IMR-90 (cell line): ENCODE results near the gene ARHGEF4. TPM values are rescaled to one million over a fixed set of nuclear protein-coding genes. Genes with fewer than 3 reads are reported as not detected.

Experiments
- ATAC-seq: fragments of 200-7000 bp; cut with Tn5 transposase; 2 replicates; pipeline ENCODE4 v1.9.1; 2020; ENCODE audit warnings: low read depth, mild to moderate bottlenecking, moderate library complexity
- BruUV-seq: library from RNA; stranded (reverse); fragments of 400-500 nt; replicated peaks from 2 replicates; lab custom pipeline; 2021; lab: Mats Ljungman, UMichigan
- CTCF ChIA-PET: fragments of 300-600 bp; formaldehyde crosslinking; extraction: SDS; loops from one replicate; lab custom pipeline; 2021; ENCODE audit warnings: antibody characterized with exemption; lab: Yijun Ruan, JAX
- POLR2A ChIA-PET: fragments of 300-600 bp; sonication (Branson Sonifier 250); formaldehyde crosslinking; loops from one replicate; lab custom pipeline; 2022; ENCODE audit warnings: antibody characterized with exemption; ENCODE audit not compliant: unreplicated experiment; lab: Charles Lee
- DNase-seq: peaks from one replicate; pipeline ENCODE4 v3.0.0; 2013
- H2AFZ ChIP-seq: replicated peaks from 2 replicates; pipeline ENCODE3; 2013; ENCODE audit warnings: low read length, mild to moderate bottlenecking; ENCODE audit not compliant: poor library complexity
- H2AK5ac ChIP-seq: 2 replicates; pipeline ENCODE4 v1.6.1; 2013; ENCODE audit warnings: low read depth, low read length, inconsistent platforms
- H2AK9ac ChIP-seq: replicated peaks from 2 replicates; pipeline ENCODE3; 2013; ENCODE audit warnings: mild to moderate bottlenecking, low read depth, low read length, moderate library complexity; ENCODE audit not compliant: poor library complexity
- H2BK120ac ChIP-seq: 2 replicates; pipeline ENCODE4 v1.6.1; 2013; ENCODE audit warnings: low read depth, low read length, inconsistent platforms
- H2BK15ac ChIP-seq: 3 replicates; pipeline ENCODE4 v1.6.1; 2013; ENCODE audit warnings: low read depth, low read length, inconsistent platforms
- H2BK20ac ChIP-seq: 2 replicates; pipeline ENCODE4 v1.6.1; 2013; ENCODE audit warnings: low read depth, mild to moderate bottlenecking, inconsistent platforms, low read length, moderate library complexity
- H2BK5ac ChIP-seq: 2 replicates; pipeline ENCODE4 v1.6.1; 2013; ENCODE audit warnings: mild to moderate bottlenecking, low read depth, low read length, inconsistent platforms; ENCODE audit not compliant: poor library complexity, severe bottlenecking
- H3K14ac ChIP-seq: replicated peaks from 2 replicates; pipeline ENCODE4 v1.6.1; 2013; ENCODE audit warnings: low read depth, low read length, inconsistent platforms
- H3K18ac ChIP-seq: 2 replicates; pipeline ENCODE4 v1.6.1; 2013; ENCODE audit warnings: low read depth, low read length, control low read depth
- H3K23ac ChIP-seq: 2 replicates; pipeline ENCODE4 v1.6.1; 2013; ENCODE audit warnings: low read depth, low read length, inconsistent platforms
- H3K27ac ChIP-seq: 2 replicates; pipeline ENCODE4 v1.5.1; 2013; ENCODE audit warnings: mild to moderate bottlenecking, control low read depth, low read length; ENCODE audit not compliant: insufficient read depth
- H3K27me3 ChIP-seq: 2 replicates; pipeline ENCODE4 v1.6.1; 2013; ENCODE audit warnings: low read length; ENCODE audit not compliant: control insufficient read depth, insufficient read depth
- H3K36me3 ChIP-seq: 2 replicates; pipeline ENCODE4 v1.6.1; 2013; ENCODE audit warnings: low read length, mixed read lengths; ENCODE audit not compliant: control insufficient read depth, insufficient read depth
- H3K4ac ChIP-seq: 2 replicates; pipeline ENCODE4 v1.6.1; 2013; ENCODE audit warnings: low read depth, low read length, inconsistent platforms
- H3K4me1 ChIP-seq: 2 replicates; pipeline ENCODE4 v1.6.1; 2013; ENCODE audit warnings: low read length, mixed read lengths; ENCODE audit not compliant: control insufficient read depth, insufficient read depth
- H3K4me2 ChIP-seq: 2 replicates; pipeline ENCODE4 v1.6.1; 2013; ENCODE audit warnings: low read depth, mild to moderate bottlenecking, control low read depth, low read length, moderate library complexity
- H3K4me3 ChIP-seq: 2 replicates; pipeline ENCODE4 v1.5.1; 2013; ENCODE audit warnings: low read depth, mild to moderate bottlenecking, control low read depth, low read length, moderate library complexity; ENCODE audit not compliant: insufficient read depth
- H3K56ac ChIP-seq: 2 replicates; pipeline ENCODE4 v1.6.1; 2013; ENCODE audit warnings: low read length, inconsistent platforms; ENCODE audit not compliant: insufficient read depth; ENCODE audit errors: extremely low read depth
- H3K79me1 ChIP-seq, 2 experiments: 2 replicates each; pipeline ENCODE4 v1.6.1; 2013; ENCODE audit warnings: low read length in 2 of 2, inconsistent platforms in 1 of 2, low read depth in 1 of 2
- H3K9ac ChIP-seq: 2 replicates; pipeline ENCODE4 v1.6.1; 2013; ENCODE audit warnings: low read depth, low read length, control low read depth
- H3K9me1 ChIP-seq: 2 replicates; pipeline ENCODE4 v1.6.1; 2013; ENCODE audit warnings: low read length, inconsistent platforms; ENCODE audit not compliant: insufficient read depth
- H3K9me3 ChIP-seq: 2 replicates; pipeline ENCODE4 v1.6.1; 2013; ENCODE audit warnings: low read length; ENCODE audit not compliant: control insufficient read depth, insufficient read depth
- H4K20me1 ChIP-seq: 2 replicates; pipeline ENCODE4 v1.6.1; 2013; ENCODE audit warnings: low read length, inconsistent platforms; ENCODE audit not compliant: insufficient read depth
- H4K5ac ChIP-seq: 2 replicates; pipeline ENCODE4 v1.6.1; 2013; ENCODE audit warnings: mild to moderate bottlenecking, low read depth, low read length, control low read depth
- H4K8ac ChIP-seq, 2 experiments: 2 replicates each; pipeline ENCODE4 v1.6.1; 2013; ENCODE audit warnings: low read depth in 2 of 2, low read length in 2 of 2, control low read depth in 1 of 2, inconsistent platforms in 1 of 2
- H4K91ac ChIP-seq: 2 replicates; pipeline ENCODE4 v1.6.1; 2013; ENCODE audit warnings: low read depth, low read length, inconsistent platforms; ENCODE audit not compliant: insufficient read depth
- BHLHE40 ChIP-seq: fragments of 150-350 bp; IDR thresholded peaks from 2 replicates; pipeline ENCODE4 v1.6.1; 2016; ENCODE audit warnings: mild to moderate bottlenecking, low read depth, low read length
- CEBPB ChIP-seq: IDR thresholded peaks from 2 replicates; pipeline ENCODE4 v1.6.1; 2012; ENCODE audit warnings: low read depth, low read length, improper control_type of control experiment
- CHD1 ChIP-seq: IDR thresholded peaks from 2 replicates; pipeline ENCODE4 v1.6.1; 2012; ENCODE audit warnings: low read depth, low read length, improper control_type of control experiment
- FOS ChIP-seq: fragments of 150-350 bp; IDR thresholded peaks from 2 replicates; pipeline ENCODE4 v1.6.1; 2016; ENCODE audit warnings: low read depth, low read length
- MAFK ChIP-seq: IDR thresholded peaks from 2 replicates; pipeline ENCODE4 v1.6.1; 2012; ENCODE audit warnings: low read depth, low read length, improper control_type of control experiment
- MAZ ChIP-seq: IDR thresholded peaks from 2 replicates; pipeline ENCODE4 v1.6.1; 2012; ENCODE audit warnings: low read depth, mild to moderate bottlenecking, low read length, improper control_type of control experiment, moderate library complexity, borderline replicate concordance
- MXI1 ChIP-seq: IDR thresholded peaks from 2 replicates; pipeline ENCODE4 v1.6.1; 2012; ENCODE audit warnings: low read depth, mild to moderate bottlenecking, low read length, moderate library complexity, borderline replicate concordance
- NFE2L2 ChIP-seq: fragments of 150-350 bp; IDR thresholded peaks from 2 replicates; pipeline ENCODE4 v1.6.1; 2016; ENCODE audit warnings: low read depth, mild to moderate bottlenecking, low read length
- POLR2A ChIP-seq: IDR thresholded peaks from 2 replicates; pipeline ENCODE4 v1.6.1; 2012; ENCODE audit warnings: mild to moderate bottlenecking, low read depth, low read length
- RAD21 ChIP-seq: IDR thresholded peaks from 2 replicates; pipeline ENCODE4 v1.6.1; 2012; ENCODE audit warnings: low read length, improper control_type of control experiment
- RCOR1 ChIP-seq: IDR thresholded peaks from 2 replicates; pipeline ENCODE4 v1.6.1; 2012; ENCODE audit warnings: mild to moderate bottlenecking, low read length, improper control_type of control experiment; ENCODE audit not compliant: insufficient replicate concordance
- RFX5 ChIP-seq: IDR thresholded peaks from 2 replicates; pipeline ENCODE4 v1.8.0; 2012; ENCODE audit warnings: low read depth, mild to moderate bottlenecking, low read length, moderate library complexity
- SMC3 ChIP-seq: fragments of 150-350 bp; IDR thresholded peaks from 2 replicates; pipeline ENCODE4 v1.6.1; 2016; ENCODE audit warnings: low read depth, mild to moderate bottlenecking, antibody characterized with exemption, low read length, moderate library complexity
- WGBS, 2 experiments: methylation state at CpG; one replicate each; pipeline versions ENCODE4 v1.1.5 to v1.1.7; 2013; ENCODE audit warnings: missing lambda C conversion rate in 2 of 2; ENCODE audit not compliant: insufficient read length in 1 of 2; ENCODE audit errors: extremely low coverage in 2 of 2; 5-methylcytosine and 5-hydroxymethylcytosine counted together
- dilution Hi-C: fragments of 300-500 bp; cut with HindIII; formaldehyde crosslinking; loops from one replicate; pipeline ENCODE4 v1.14.3; 2018; ENCODE audit warnings: low sequenced_read_pairs; ENCODE audit not compliant: unreplicated experiment
- in situ Hi-C: fragments of 300-500 bp; cut with MboI; formaldehyde crosslinking; loops from 3 replicates; pipeline ENCODE4 v1.14.3; 2019; ENCODE audit warnings: low sequenced_read_pairs, inconsistent platforms, mixed read lengths
- intact Hi-C: fragments of 100-400 bp; cut with micrococcal nuclease; formaldehyde crosslinking; loops from 2 replicates; pipeline ENCODE4 v1.10.0; 2022
- polyA plus RNA-seq, 3 experiments: library from polyadenylated mRNA; depleted of rRNA; stranded (reverse); fragments of >200 nt; gene quantifications; 2 replicates each; pipeline ENCODE4 v1.2.3, GENCODE V29; 2012; ENCODE audit warnings: low replicate concordance in 1 of 3
- total RNA-seq: library from RNA; depleted of rRNA; stranded (reverse); fragments of >200 nt; gene quantifications from 2 replicates; pipeline ENCODE4 v1.2.3, GENCODE V29; 2012
- TF ChIP-seq, protein P1 (sequence below): fragments of 150-350 bp; IDR thresholded peaks from 2 replicates; pipeline ENCODE4 v1.6.1; 2017; ENCODE audit warnings: mild to moderate bottlenecking, antibody characterized with exemption, low read length, low read depth
- TF ChIP-seq, protein P2 (sequence below): conservative IDR thresholded peaks from 2 replicates; pipeline ENCODE4 v1.5.1; 2012; ENCODE audit warnings: mild to moderate bottlenecking, low read depth, low read length, improper control_type of control experiment
- TF ChIP-seq, protein P3 (sequence below): fragments of 150-350 bp; IDR thresholded peaks from 2 replicates; pipeline ENCODE4 v1.6.1; 2016; ENCODE audit warnings: low read depth, mild to moderate bottlenecking, low read length, moderate library complexity, borderline replicate concordance

The ARHGEF4 gene
- total and polyA plus RNA-seq, 2 of the 4 experiments (the other 2 are of a cell fraction), result 2.7 to 5.0 TPM

DNA sequence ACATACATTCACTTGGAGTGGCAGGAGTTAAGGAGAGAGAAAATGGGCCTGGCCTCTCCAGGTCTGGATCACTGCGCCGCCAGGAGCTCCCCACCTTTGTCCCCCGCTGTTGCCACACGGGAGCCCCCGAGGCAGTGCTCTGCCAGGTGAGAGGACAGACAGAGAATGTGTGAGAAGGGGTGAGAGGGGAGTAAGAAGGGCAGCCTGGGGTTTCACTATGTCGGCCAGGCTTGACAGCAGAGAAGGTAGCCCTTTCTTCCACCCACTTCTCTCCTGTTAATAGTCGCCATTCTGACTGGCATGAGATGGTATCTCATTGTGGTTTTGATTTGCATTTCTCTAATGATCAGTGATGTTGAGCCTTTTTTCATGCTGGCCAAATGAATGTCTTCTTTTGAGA, 26.2 kb upstream of the ARHGEF4 start:
- intact Hi-C loops (no loop called here), in situ Hi-C loops (no loop called here), dilution Hi-C loops (no loop called here)
- TF ChIP-seq MXI1 (no peak), CEBPB (no peak), RAD21 (no peak), POLR2A (no peak), SMC3 (no peak), RCOR1 (no peak), FOS (no peak), CHD1 (no peak), MAFK (no peak), MAZ (no peak), BHLHE40 (no peak), NFE2L2 (no peak), RFX5 (no peak)
- TF ChIP-seq, protein P1, sequence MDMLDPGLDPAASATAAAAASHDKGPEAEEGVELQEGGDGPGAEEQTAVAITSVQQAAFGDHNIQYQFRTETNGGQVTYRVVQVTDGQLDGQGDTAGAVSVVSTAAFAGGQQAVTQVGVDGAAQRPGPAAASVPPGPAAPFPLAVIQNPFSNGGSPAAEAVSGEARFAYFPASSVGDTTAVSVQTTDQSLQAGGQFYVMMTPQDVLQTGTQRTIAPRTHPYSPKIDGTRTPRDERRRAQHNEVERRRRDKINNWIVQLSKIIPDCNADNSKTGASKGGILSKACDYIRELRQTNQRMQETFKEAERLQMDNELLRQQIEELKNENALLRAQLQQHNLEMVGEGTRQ, result no peak
- TF ChIP-seq, protein P2, sequence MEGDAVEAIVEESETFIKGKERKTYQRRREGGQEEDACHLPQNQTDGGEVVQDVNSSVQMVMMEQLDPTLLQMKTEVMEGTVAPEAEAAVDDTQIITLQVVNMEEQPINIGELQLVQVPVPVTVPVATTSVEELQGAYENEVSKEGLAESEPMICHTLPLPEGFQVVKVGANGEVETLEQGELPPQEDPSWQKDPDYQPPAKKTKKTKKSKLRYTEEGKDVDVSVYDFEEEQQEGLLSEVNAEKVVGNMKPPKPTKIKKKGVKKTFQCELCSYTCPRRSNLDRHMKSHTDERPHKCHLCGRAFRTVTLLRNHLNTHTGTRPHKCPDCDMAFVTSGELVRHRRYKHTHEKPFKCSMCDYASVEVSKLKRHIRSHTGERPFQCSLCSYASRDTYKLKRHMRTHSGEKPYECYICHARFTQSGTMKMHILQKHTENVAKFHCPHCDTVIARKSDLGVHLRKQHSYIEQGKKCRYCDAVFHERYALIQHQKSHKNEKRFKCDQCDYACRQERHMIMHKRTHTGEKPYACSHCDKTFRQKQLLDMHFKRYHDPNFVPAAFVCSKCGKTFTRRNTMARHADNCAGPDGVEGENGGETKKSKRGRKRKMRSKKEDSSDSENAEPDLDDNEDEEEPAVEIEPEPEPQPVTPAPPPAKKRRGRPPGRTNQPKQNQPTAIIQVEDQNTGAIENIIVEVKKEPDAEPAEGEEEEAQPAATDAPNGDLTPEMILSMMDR, result no peak
- TF ChIP-seq, protein P3, sequence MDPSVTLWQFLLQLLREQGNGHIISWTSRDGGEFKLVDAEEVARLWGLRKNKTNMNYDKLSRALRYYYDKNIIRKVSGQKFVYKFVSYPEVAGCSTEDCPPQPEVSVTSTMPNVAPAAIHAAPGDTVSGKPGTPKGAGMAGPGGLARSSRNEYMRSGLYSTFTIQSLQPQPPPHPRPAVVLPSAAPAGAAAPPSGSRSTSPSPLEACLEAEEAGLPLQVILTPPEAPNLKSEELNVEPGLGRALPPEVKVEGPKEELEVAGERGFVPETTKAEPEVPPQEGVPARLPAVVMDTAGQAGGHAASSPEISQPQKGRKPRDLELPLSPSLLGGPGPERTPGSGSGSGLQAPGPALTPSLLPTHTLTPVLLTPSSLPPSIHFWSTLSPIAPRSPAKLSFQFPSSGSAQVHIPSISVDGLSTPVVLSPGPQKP, result no peak
- Histone ChIP-seq H3K9ac (no peak overlapping the region), H3K14ac (no peak overlapping the region), H3K27me3 (no peaks in the 10 kb centered on the region), H3K79me1 (no peaks in the 10 kb centered on the region), H3K9me3 (no peaks in the 10 kb centered on the region), H2AK5ac (no peak overlapping the region), H2BK5ac (no peak overlapping the region), H4K5ac (no peak overlapping the region), H2BK120ac (no peak overlapping the region), H2BK20ac (no peak overlapping the region), H3K56ac (no peak overlapping the region; the same call in 1 of the 2 replicates), H2BK15ac (no peak overlapping the region), H3K4ac (no peak overlapping the region), H3K36me3 (no peaks in the 10 kb centered on the region), H2AK9ac (no peak overlapping the region), H2AFZ (no peak overlapping the region), H3K27ac (no peak overlapping the region), H3K23ac (no peak overlapping the region), H3K4me2 (no peak overlapping the region), H3K4me1 (no peaks in the 10 kb centered on the region), H3K9me1 (no peaks in the 10 kb centered on the region), H3K18ac (no peak overlapping the region), H4K20me1 (no peaks in the 10 kb centered on the region), H4K91ac (no peak overlapping the region), H4K8ac (no peak overlapping the region), H3K4me3 (no peak overlapping the region)
- ATAC-seq (no peak), DNase-seq (no peak)
- POLR2A ChIA-PET, result no interaction called here
- no CpG with 5 or more reads among the region's 7 CpGs for WGBS, 2 experiments
- no TSS peak for BruUV-seq
- CTCF ChIA-PET, result no interaction called here
